Testis (tissue), 2 donors: ENCODE data around the gene SALL2.

Source experiments
- CTCF ChIP-seq, 3 experiments: fragments of 450-650 bp in 2 of 3; fragments of 200-600 bp in 1 of 3; sonication (generic) in 1 of 3; IDR thresholded peaks; one replicate each; pipeline ENCODE4 v1.5.1; 2016 to 2019; ENCODE audit warnings: antibody characterized with exemption in 3 of 3, mild to moderate bottlenecking in 2 of 3, moderate library complexity in 1 of 3
- POLR2A ChIP-seq: fragments of 450-650 bp; IDR thresholded peaks from one replicate; pipeline ENCODE4 v1.6.1; 2017; ENCODE audit warnings: antibody characterized with exemption, mild to moderate bottlenecking, moderate library complexity

GRCh38 chr14:21494902-21495762 is 31.0 kb downstream of the SALL2 start:
- TF ChIP-seq CTCF (IDR thresholded peaks at IDR 0.05) (no peak), POLR2A (no peak)
